Activated naive CD8-positive, alpha-beta T cell treated with anti-CD3 and anti-CD28 coated beads, Interleukin-2, amount 10 ng/mL, durations not matched to agents 7 days and 5 days (primary cell): ENCODE measurements around the gene SLC6A11. TPM values are rescaled to one million over a fixed set of nuclear protein-coding genes. Genes with fewer than 3 reads are reported as not detected.
A peak's percentile ranks its signal among the peaks of the same experiment; 100 is the strongest.

ENCODE experiments used
- ATAC-seq: fragments of 150-1000 bp; cut with Tn5 transposase; one replicate; pipeline ENCODE4 v1.10.0; 2021; ENCODE audit warnings: low read depth, moderate library complexity
- POLR2A ChIA-PET: fragments of 350-600 bp; sonication (Branson Sonifier 250); formaldehyde crosslinking; loops from one replicate; lab custom pipeline; 2021; ENCODE audit warnings: antibody characterized with exemption; lab: Charles Lee
- DNase-seq: peaks from one replicate; pipeline ENCODE4 v3.0.0; 2021
- H3K27ac Mint-ChIP-seq: one replicate; pipeline ENCODE4 v1.8.0; 2022; ENCODE audit warnings: mild to moderate bottlenecking, mixed read lengths
- H3K27me3 Mint-ChIP-seq: one replicate; pipeline ENCODE4 v1.8.0; 2022; ENCODE audit warnings: mild to moderate bottlenecking, moderate library complexity, mixed read lengths
- H3K36me3 Mint-ChIP-seq: one replicate; pipeline ENCODE4 v1.8.0; 2021; ENCODE audit warnings: mild to moderate bottlenecking, mixed read lengths
- H3K4me1 Mint-ChIP-seq: one replicate; pipeline ENCODE4 v1.8.0; 2021; ENCODE audit warnings: mixed read lengths
- H3K4me3 Mint-ChIP-seq: one replicate; pipeline ENCODE4 v1.8.0; 2022; ENCODE audit warnings: mild to moderate bottlenecking, moderate library complexity, mixed read lengths
- H3K9me3 Mint-ChIP-seq: one replicate; pipeline ENCODE4 v1.8.0; 2021; ENCODE audit warnings: mixed read lengths
- total RNA-seq, 2 experiments: library from RNA; stranded (reverse); gene quantifications; one replicate each; pipeline ENCODE4 v1.2.3, GENCODE V29; 2021

SLC6A11 gene
- total RNA-seq, 2 experiments from 2014 or later: not detected

GRCh38 chr3:10974131-10974530 is 158.1 kb downstream of the SLC6A11 start:
- Mint-ChIP-seq H3K4me3 (no peak overlapping the region), H3K27ac (no peak overlapping the region), H3K36me3 (no peaks in the 10 kb centered on the region), H3K9me3 (no peaks in the 10 kb centered on the region), H3K4me1 (no peaks in the 10 kb centered on the region), H3K27me3 (peaks cover 7% of the 10 kb centered on the region)
- POLR2A ChIA-PET: no interaction called here
- no peak for ATAC-seq
- DNase-seq: no peak

GRCh38 chr3:10974746-10975375 is 158.8 kb downstream of the SLC6A11 start:
- Mint-ChIP-seq H3K4me1 (no peaks in the 10 kb centered on the region), H3K36me3 (no peaks in the 10 kb centered on the region), H3K27ac (no peak overlapping the region), H3K9me3 (no peaks in the 10 kb centered on the region), H3K4me3 (no peak overlapping the region), H3K27me3 (peaks cover 7% of the 10 kb centered on the region)
- POLR2A ChIA-PET: no interaction called here
- DNase-seq: no peak
- ATAC-seq: no peak

GRCh38 chr3:10975695-10976234 is 159.7 kb downstream of the SLC6A11 start:
- Mint-ChIP-seq H3K4me1 (no peaks in the 10 kb centered on the region), H3K9me3 (no peaks in the 10 kb centered on the region), H3K27ac (no peak overlapping the region), H3K4me3 (no peak overlapping the region), H3K27me3 (peaks cover 7% of the 10 kb centered on the region), H3K36me3 (no peaks in the 10 kb centered on the region)
- ATAC-seq (no peak), DNase-seq (no peak)
- POLR2A ChIA-PET: no interaction called here

GRCh38 chr3:10976770-10977169 is 160.7 kb downstream of the SLC6A11 start:
- Mint-ChIP-seq H3K36me3 (no peaks in the 10 kb centered on the region), H3K27ac (no peak overlapping the region), H3K4me3 (no peak overlapping the region), H3K27me3 (peaks cover 9% of the 10 kb centered on the region), H3K4me1 (no peaks in the 10 kb centered on the region), H3K9me3 (no peaks in the 10 kb centered on the region)
- no peak for DNase-seq
- POLR2A ChIA-PET: no interaction called here
- no peak for ATAC-seq

GRCh38 chr3:10977892-10978510 is 162.0 kb downstream of the SLC6A11 start:
- Mint-ChIP-seq H3K4me1 (no peaks in the 10 kb centered on the region), H3K4me3 (no peak overlapping the region), H3K27me3 (peaks cover 15% of the 10 kb centered on the region), H3K36me3 (no peaks in the 10 kb centered on the region), H3K27ac (no peak overlapping the region), H3K9me3 (no peaks in the 10 kb centered on the region)
- ATAC-seq (no peak), DNase-seq (no peak)
- POLR2A ChIA-PET: interaction anchor here (0.7 kb wide), 1 partner anchor 834 kb away, joined by 3 read pairs; no protein-coding TSS in a partner anchor

GRCh38 chr3:10978956-10979355 is 162.9 kb downstream of the SLC6A11 start:
- H3K27me3 Mint-ChIP-seq: peaks cover 18% of the 10 kb centered on the region
- POLR2A ChIA-PET: interaction anchor here (0.7 kb wide), 1 partner anchor 833 kb away, joined by 3 read pairs; no protein-coding TSS in a partner anchor
- H3K9me3 Mint-ChIP-seq: no peaks in the 10 kb centered on the region
- no peak overlapping the region for H3K27ac Mint-ChIP-seq
- ATAC-seq (no peak), DNase-seq (no peak)
- H3K4me1 Mint-ChIP-seq: no peaks in the 10 kb centered on the region
- no peak overlapping the region for H3K4me3 Mint-ChIP-seq
- no peaks in the 10 kb centered on the region for H3K36me3 Mint-ChIP-seq

- no peak overlapping the region for H3K4me3 Mint-ChIP-seq
- H3K9me3 Mint-ChIP-seq: no peaks in the 10 kb centered on the region
- no peaks in the 10 kb centered on the region for H3K36me3 Mint-ChIP-seq
Measured at GRCh38 chr3:10980312-10980711, 164.3 kb downstream of the SLC6A11 start.

GRCh38 chr3:10981031-10981430 is 165.0 kb downstream of the SLC6A11 start:
- Mint-ChIP-seq H3K27me3 (peaks cover 18% of the 10 kb centered on the region), H3K9me3 (no peaks in the 10 kb centered on the region), H3K27ac (no peak overlapping the region)

More at GRCh38 chr3:10980312-10980711, 164.3 kb downstream of the SLC6A11 start:
- DNase-seq: no peak
- no peak overlapping the region for H3K27ac Mint-ChIP-seq
- no peak for ATAC-seq
- POLR2A ChIA-PET: no interaction called here
- H3K27me3 Mint-ChIP-seq: peaks cover 18% of the 10 kb centered on the region
- H3K4me1 Mint-ChIP-seq: no peaks in the 10 kb centered on the region

GRCh38 chr3:10981961-10982360 is 165.9 kb downstream of the SLC6A11 start:
- H3K36me3 Mint-ChIP-seq: no peaks in the 10 kb centered on the region
- H3K4me3 Mint-ChIP-seq: no peak overlapping the region
- no peak for DNase-seq
- no peaks in the 10 kb centered on the region for H3K4me1 Mint-ChIP-seq
- H3K9me3 Mint-ChIP-seq: no peaks in the 10 kb centered on the region
- POLR2A ChIA-PET: no interaction called here
- peaks cover 20% of the 10 kb centered on the region for H3K27me3 Mint-ChIP-seq
- no peak overlapping the region for H3K27ac Mint-ChIP-seq
- ATAC-seq: no peak

More at GRCh38 chr3:10981031-10981430, 165.0 kb downstream of the SLC6A11 start:
- ATAC-seq (no peak), DNase-seq (no peak)
- POLR2A ChIA-PET: no interaction called here
- Mint-ChIP-seq H3K4me3 (no peak overlapping the region), H3K4me1 (no peaks in the 10 kb centered on the region), H3K36me3 (no peaks in the 10 kb centered on the region)

GRCh38 chr3:10982782-10983181 is 166.8 kb downstream of the SLC6A11 start:
- Mint-ChIP-seq H3K27ac (no peak overlapping the region), H3K27me3 (peaks cover 24% of the 10 kb centered on the region), H3K4me3 (no peak overlapping the region), H3K9me3 (no peaks in the 10 kb centered on the region), H3K36me3 (no peaks in the 10 kb centered on the region), H3K4me1 (no peaks in the 10 kb centered on the region)
- ATAC-seq (no peak), DNase-seq (no peak)
- POLR2A ChIA-PET: no interaction called here

- H3K27ac Mint-ChIP-seq: no peak overlapping the region
- H3K4me3 Mint-ChIP-seq: no peak overlapping the region
Measured at GRCh38 chr3:10983219-10983916, 167.3 kb downstream of the SLC6A11 start.

GRCh38 chr3:10984371-10984896 is 168.4 kb downstream of the SLC6A11 start:
- Mint-ChIP-seq H3K9me3 (no peaks in the 10 kb centered on the region), H3K27me3 (peaks cover 20% of the 10 kb centered on the region), H3K4me3 (no peak overlapping the region), H3K27ac (no peak overlapping the region), H3K36me3 (no peaks in the 10 kb centered on the region), H3K4me1 (no peaks in the 10 kb centered on the region)
- ATAC-seq (no peak), DNase-seq (no peak)
- POLR2A ChIA-PET: no interaction called here

More at GRCh38 chr3:10983219-10983916, 167.3 kb downstream of the SLC6A11 start:
- H3K27me3 Mint-ChIP-seq: peaks cover 24% of the 10 kb centered on the region
- POLR2A ChIA-PET: no interaction called here
- DNase-seq (no peak), ATAC-seq (no peak)
- no peaks in the 10 kb centered on the region for H3K4me1 Mint-ChIP-seq
- H3K36me3 Mint-ChIP-seq: no peaks in the 10 kb centered on the region
- H3K9me3 Mint-ChIP-seq: no peaks in the 10 kb centered on the region

GRCh38 chr3:10985181-10985580 is 169.2 kb downstream of the SLC6A11 start:
- no peaks in the 10 kb centered on the region for H3K36me3 Mint-ChIP-seq
- ATAC-seq (no peak), DNase-seq (no peak)
- H3K9me3 Mint-ChIP-seq: no peaks in the 10 kb centered on the region
- H3K4me1 Mint-ChIP-seq: no peaks in the 10 kb centered on the region
- POLR2A ChIA-PET: no interaction called here
- peaks cover 20% of the 10 kb centered on the region for H3K27me3 Mint-ChIP-seq
- H3K27ac Mint-ChIP-seq: peak overlapping the region; percentile 32
- no peak overlapping the region for H3K4me3 Mint-ChIP-seq
